Pons (tissue), 1 donor: ENCODE measurements around the gene BARD1.
A peak's percentile ranks its signal among the peaks of the same experiment; 100 is the strongest.
"Not testable (repeated sequence)": the region's sequence is repeated elsewhere in the genome, so short reads cannot be mapped to it uniquely, and the experiment has no call there.

Source experiments
- DNase-seq: peaks from one replicate; pipeline ENCODE4 v3.0.0-alpha.2; 2016; ENCODE audit warnings: low spot score

BARD1 gene

DNA sequence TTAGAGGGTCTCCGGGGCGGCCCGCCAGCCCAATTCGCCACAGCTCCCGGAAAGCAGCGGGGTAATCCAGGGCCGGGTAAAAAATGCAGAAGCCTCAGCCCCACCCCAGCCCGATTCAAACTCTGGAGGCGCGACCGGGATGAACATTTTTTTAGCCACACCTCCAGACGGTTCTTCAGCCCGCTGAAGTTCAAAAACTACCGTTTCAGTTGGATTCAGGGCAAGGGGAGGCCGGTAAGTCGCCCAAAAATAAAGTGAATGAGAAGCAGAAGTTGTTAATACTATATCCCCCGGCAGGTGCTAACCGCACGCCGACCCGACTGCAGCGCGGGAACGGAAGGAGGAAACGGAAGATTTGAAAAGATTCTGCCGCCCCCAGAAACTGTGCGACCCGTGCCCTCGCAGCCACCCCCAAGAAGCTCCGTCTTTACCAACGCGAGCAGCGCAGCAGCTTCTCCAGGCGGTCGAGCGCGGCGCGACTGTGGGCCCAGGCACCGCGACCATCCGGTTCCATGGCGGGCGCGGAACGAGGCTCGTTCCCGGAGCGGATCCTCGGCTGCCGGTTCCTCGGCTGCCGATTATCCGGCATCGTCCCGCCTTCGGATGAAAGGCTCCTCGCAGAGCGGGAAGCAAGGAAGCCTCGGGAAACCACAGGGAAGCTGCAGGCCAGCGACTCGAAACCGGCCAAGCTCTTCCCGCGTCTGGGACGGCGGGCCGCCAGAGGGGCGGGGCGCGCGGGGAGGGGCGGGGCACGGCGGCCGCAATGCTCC lies at the start of gene BARD1:
Gene BARD1 (minus strand): TSS at position 703 of the 770 bp plus-strand sequence. CDS start 114 bp downstream, at position 589.
- DNase-seq, result no peak

DNA sequence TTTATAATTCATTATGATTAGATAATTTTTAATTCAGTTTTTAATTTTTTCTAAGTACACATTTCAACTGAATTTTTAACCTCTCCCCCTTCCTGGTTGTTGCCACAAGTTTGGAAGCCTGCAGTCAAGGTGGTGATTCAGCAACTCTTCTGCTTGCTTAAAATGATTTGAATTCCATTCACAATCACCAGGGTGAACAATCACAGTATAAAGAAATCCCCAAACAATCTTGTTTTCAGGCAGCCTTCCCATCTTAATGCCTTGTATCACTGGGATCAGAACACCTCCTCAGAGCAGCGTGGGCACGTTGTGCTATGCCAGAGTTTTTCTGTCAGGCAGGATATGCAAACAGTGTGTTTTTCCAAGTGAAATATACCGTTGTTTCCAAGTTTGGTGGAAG lies 46.7 kb upstream of the BARD1 start:
- DNase-seq, result no peak

DNA sequence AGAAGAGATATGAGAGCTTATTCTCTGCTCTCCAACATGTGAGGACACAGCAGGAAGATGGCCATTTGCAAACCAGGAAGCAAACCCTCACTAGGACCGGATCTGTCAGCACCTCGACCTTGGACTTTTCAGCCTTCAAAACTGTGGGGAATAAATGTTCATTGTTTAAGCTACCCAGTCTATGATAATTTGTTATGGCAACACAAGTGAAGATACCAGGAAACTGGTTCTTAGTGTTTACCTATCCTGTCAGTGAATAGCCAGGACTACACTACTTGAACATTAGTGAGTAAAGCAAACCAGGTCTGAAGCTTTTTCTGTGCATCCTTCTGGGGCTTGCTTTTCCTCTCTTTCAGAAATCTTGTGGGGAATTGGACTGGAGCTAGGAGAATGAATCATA lies 44.4 kb upstream of the BARD1 start:
- DNase-seq, result no peak

DNA sequence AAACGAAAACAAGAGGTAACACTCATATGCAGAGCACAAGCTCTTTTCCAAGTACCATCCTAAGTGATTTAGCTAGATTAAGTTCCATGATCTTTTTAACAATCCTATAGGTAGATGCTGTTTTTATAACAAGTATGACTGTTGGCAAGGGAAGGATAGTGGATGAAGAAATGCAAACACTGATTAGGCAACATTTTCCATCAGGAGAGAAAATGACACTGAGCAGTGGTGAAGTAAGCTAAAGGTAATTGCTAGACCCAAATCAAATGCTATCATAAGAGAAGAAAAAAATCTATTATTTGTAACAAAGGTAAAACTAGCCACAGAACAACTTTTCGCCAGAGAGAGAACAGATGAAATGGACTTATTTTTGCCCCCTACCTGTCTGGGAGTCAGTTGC lies 34.3 kb upstream of the BARD1 start:
- no peak for DNase-seq

DNA sequence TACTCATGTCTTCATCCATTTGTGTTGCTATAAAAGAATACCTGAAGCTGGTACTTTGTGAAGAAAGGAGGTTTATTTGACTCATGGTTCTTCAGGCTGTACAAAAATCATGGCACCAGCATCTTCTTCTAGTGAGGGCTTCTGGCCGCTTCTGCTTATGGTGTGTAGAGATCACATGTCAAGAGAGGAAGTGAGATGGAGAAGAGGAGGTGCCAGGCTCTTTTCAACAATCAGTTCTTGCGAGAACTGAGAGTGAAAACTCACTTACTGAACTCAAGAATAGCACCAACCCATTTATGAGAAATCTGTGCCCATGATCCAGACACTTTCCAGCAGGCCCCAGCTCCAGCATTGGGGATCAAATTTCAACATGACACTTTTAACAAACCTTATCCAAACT lies 30.0 kb upstream of the BARD1 start:
- no peak for DNase-seq

DNA sequence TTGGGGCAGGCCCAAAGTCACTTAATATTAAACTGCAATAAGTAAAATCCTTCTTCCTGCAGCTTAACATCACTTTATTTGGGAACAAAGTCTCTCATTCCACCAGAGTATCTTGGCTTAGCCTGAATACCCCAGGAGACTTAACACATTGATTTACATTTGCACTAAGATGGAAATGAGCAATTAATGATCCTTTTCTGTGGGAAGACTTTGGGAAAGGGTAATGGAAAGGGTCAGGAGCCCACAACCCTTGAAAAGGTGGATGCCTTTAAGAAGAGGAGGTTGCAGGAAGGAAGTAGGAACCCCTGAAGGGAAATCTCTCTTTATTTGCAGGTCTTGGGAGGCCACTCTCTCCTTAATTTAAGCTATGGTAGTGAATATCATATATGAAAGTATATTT lies 28.0 kb upstream of the BARD1 start:
- no peak for DNase-seq

DNA sequence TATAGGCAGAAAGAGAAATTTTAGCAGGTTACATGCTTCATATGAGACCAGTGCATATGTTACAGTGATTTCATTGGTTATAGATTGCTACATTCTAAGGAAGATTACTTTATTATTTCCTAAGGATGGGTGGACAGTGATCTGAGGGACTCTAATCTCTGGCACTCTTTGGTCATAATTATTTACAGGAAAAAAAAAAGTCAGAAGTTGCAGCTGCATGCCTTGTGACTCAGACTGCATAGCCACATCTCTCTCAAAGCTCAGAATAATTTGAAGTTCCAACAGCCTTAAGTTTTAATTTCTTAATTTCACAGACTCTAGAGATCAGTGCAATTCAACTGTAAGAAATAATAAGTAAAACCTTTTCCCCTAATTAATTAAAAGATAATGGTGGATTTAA lies 27.1 kb upstream of the BARD1 start:
- DNase-seq, result no peak

DNA sequence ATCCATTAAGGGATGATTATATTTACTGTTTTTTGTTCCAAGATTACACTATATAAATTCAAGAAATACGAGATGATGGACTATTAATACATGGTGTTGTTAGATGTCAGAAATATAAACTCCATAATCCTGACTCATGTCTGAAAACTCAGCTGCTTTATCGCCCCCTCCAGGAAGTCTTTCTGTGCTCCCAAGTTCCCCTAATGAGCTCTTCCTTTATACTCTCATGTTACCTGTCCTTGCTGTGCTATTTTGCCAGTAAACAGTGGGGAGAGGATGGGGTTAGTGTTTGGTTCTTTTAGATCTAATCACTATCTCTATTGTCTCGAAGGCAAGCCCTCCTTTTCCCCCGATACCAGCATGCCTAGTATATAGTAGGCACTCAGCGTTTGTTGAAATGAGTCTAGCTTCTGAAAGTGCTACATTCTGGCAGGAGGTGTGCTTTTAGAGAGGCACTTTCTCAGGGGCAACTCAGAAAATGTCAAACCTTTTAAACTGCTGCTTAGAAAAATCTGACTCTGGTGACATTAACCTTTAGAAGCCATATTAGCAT lies 21.4 kb upstream of the BARD1 start:
- no peak for DNase-seq

DNA sequence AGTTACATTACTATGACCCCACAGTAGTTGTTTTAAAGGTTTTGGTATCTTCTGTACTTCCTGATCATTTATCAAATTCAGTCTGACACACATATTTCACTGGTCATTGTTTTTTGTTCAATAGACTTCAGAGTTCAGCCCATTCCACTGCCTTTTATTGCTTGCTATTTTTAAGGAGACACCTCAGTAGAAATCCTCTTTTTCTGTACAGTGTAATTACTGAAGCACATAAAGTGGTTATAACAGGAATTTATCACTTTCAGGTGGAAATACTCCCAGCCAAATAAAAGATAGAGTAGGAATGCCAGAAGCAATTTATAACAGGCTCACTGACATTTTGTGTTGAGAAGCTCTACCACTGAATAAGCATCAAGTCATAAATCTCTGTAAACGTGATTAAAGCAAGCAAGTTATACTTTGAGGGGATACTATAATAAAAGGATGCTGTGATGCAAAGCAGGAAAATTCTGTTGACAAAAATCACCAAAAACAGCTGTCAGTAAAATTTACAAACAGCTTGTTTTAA lies 6.6 kb upstream of the BARD1 start:
- DNase-seq, result no peak

DNA sequence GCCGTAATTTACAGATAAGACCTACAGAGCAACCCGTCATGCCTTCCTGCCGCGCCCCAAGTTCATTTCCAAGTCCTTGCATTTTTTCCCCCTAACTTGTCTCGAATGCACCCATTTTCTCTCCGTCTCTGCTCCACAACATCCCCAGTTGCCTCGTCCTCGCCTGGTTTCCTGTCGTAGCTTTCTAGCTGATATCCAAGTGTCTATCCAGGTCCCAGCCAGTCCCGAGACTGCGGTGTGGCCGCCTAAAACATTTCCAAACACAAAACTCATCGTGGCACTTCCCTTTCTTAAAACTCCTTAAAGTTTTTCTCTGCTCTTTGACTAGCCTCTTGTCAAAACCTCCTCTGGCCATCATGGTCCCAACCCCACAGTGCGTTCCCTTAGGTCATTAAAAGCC lies 1.2 kb upstream of the BARD1 start:
- peak; percentile 10 for DNase-seq

DNA sequence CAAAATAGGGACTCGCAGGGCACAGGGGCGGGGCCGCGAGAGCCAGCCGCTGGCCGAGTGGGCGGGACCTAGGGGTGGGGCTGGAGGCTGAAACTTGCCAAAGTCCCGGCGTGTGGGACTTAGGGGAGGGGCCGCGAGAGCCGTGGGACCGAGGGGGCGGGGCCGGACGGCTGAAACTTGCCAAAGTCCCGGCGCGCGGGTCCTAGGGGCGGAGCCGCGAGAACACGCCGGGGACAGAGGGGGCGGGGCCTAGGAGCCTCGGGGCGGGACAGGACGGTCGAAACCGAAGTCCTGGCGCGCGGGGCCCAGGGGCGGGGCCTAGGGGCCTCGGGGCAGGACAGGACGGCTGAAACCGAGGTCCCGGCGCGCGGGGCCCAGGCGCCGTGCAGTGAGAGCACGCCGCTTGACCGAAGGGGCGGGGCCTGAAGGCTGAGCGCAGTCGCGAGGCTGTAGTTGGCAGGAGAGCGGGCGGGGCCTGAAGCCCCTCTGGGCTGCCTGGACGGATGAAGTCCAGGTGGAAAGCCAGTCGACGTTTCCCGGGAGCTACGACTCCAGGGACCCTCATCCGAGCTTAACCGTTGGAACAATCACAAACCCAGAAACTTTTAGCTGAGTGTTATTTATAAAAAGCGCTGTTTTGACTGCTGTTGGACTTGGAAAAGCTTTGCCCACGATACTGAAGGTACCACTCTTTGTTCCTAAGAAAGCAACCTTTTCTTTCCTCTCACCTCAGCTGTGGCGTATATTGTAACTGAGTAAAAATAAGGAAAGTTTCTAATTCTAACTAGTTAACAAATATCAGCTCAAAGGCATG lies 475 bp upstream of the BARD1 start:
- DNase-seq, result peak; percentile 93

DNA sequence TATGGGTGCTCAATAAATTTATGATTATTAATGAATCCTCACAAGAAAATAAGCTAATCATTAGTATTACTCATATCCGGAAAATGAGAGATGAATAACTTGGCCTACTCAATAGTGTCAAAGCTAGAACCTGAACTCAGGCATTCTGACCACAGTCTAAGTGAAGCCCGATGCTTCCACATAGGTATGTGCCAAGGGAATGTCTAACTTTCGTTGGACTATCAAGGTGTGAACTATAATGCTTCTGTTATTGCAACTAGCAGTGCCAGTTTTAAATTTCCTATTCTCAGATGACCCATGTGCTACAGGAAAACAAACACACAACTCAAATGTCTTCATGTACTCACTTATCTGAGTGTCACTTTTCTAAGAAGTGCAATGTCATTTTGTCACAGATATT lies 1.8 kb downstream of the BARD1 start:
- DNase-seq, result peak; percentile 37

DNA sequence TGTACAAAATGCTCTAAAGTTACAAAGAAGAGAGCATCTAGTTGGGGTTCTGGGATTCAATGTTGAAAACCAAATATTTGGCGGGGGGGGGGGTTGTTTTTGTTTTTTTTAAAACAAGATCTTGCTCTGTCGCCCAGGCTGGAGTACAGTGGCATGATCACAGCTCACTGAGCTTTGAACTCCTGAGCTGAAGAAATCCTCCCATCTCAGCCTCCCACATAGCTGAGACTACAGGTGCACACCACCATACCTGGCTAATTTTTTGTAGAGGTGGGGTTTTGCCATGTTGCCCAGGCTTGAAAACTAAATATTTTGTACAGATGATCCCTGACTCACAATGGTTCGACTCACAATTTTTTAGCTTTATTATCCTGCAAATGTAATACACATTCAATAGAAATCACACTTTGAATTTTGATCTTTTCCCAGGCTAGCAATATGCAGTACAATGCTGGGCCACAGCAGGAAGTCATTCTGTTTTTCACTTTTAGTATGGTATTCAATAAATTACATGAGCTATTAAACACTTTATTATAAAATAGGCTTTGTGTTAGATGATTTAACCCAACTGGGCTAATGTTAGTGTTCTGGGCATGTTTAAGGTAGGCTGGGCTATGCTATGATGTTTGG lies 7.6 kb downstream of the BARD1 start:
- DNase-seq, result no peak

DNA sequence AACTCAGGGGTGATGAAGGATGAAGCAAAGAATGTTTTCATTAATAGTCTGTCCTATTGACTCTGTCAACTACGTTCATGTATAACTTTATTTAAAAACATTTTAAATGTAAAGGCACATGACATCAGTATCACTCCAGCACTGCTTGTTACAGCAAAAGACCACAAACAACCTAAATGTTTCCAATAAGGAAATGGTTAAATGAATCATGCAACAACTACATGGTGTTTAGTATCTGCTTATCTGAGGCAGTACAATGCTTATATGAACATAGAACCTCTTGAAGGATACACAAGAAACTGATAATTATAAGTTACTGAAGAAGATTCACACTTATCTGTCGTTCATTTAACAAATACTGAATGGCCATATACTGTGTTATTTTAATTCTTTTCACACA lies 8.4 kb downstream of the BARD1 start:
- DNase-seq, result no peak

DNA sequence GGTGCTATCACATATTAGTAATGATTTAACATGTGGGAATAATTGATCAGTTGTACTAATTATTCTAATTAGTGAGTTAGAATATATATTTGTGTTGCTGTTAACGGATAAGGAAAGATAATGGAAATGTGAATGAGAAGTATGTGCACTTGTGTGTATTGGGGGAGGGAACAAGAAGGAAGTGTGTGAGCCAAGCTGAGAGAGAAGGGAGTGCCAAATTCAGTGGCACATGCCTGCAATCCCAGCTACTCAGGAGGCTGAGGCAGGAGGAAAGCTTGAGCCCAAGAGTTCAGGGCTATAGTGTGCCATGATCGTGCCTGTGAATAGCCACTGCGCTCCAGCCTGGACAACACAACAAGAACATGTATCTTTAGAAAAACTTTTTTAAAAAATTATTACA lies 9.3 kb downstream of the BARD1 start:
- no peak for DNase-seq

DNA sequence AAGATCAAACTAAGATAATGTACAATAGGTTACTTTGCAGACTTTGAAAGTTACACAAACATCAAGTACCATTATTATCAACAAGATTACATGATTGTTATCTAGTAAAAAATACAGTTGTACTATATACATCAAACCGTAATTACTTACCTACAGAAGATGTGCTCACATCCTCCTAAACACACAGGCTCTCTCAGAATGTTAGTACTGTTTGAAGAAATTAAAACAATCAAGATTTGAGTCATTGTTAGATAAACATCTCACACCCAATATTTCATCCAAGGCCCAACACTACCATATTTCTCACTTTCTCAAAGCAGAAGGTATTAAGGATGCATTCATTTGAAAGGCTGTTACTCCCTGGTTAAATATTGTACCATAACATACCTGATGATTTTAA lies 12.6 kb downstream of the BARD1 start:
- no peak for DNase-seq

DNA sequence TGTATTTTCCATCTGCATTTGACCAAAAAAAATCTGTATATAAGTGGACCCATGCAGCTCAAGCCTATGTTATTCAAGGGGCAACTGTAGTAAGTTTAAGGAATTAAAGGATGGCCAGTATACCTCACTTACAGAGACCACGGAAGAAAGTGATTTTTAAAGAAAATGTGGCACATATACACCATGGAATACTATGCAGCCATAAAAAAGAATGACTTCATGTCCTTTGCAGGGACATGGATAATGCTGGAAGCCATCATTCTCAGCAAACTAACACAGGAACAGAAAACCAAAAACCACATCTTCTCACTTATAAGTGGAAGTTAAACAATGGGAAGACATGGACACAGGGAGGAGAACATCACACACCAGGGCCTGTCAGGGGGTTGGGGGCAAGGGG lies 26.3 kb downstream of the BARD1 start:
- DNase-seq, result not testable (repeated sequence)

DNA sequence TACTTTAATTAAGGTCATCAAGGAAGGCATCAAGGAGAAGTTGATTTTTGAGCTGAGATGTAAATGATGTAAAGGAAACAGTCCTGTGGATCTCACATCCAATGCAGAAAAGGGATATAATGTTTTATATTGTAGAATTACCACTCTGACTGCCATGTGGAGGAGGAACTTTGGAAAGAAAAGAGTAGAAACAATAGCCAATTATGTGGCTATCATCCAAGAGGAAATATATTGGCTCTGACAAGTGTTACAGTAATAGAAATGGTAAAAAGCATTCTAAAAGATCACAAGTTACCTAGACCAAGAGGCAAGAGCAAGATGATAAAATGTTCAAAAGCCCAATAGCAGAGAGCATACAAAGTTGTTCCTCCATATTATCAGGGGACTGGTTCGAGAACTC lies 26.8 kb downstream of the BARD1 start:
- no peak for DNase-seq

DNA sequence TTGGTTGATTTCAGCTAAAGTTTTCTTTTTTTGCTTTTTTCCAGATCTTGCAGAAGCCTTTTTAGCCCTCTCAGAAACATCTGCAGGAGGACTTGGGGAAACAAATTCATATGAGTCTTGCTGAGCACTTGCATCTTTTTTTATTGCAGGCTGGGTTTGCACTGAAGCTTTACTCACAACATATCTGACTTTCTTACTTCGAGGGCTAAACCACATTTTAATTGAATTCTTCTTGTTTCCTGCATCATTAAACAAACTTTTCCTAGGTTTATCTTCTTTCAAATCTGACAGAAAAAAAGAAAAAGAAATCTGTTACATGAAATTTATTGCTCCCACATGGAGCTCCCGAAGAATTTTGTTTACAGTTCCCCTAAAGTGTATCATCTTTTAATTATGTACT lies 28.3 kb downstream of the BARD1 start:
- DNase-seq, result no peak

DNA sequence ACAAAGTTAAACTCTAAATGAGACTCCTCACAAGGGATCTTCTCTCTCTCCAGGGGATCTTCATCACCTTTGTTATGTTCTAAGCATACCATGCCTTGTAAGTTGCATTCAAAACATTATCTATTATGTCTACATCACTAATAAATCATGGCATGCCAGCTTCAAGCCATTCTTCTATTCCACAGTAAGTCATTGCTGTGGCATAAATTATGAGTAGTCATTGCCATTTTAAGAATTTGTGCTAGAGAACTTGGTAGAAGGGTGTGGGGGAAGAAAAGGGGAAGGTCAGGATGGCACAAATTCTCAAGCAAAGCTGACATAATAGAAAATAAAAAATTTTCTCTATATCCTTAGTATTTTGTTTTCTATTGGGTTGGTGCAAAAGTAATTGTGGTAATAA lies 33.5 kb downstream of the BARD1 start:
- DNase-seq, result no peak

DNA sequence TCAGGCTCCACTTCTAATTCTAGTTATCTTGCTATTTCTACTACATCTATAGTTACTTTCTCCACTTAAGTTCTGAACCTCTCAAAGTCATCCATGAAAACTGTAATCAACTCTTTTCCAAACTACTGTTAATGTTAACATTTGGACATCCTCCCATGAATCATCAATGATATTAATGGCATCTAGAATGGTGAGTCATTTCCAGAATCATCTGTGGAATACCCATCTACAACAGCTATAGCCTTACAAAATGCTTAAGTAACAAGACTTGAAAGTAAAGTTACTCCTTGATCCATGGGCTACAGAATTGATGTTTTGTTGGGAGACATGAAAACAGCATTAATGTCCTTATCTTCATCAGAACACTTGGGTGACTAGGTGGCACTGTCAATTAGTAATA lies 35.4 kb downstream of the BARD1 start:
- DNase-seq, result no peak

DNA sequence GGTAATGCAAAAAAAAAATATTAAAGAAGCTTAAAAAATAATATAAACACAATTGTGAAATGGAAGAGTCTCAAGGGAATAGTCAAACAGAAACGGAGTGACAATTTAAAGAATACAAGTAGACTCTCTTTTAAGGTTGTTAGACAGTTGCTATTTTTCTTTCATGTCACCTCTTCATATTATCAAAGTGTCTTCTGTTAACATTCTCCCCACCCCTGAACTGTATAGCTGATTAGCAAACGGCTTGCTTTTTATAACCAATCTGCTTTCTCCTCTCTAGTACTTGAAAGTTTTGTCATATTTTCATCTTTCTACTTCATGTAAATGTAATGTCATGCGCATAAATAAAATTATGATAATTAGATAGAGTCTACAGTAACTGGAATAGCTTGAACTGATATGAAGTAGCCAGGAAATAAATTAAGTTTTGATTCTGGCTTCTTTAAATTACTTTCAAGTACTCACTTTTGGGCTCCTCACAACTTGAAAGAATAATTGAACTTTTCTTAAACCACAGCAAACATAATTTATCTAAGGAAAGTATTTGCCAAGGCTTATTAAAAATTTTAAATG lies 37.0 kb downstream of the BARD1 start:
- no peak for DNase-seq
